AG04450 (cell line): ENCODE results near the gene TGM2. TPM values are rescaled to one million over a fixed set of nuclear protein-coding genes. Genes with fewer than 3 reads are reported as not detected.

Experiments
- CTCF ChIA-PET: fragments of 300-600, 350-600 bp; formaldehyde crosslinking; extraction: SDS; loops from one replicate; lab custom pipeline; 2022; ENCODE audit warnings: antibody characterized with exemption, inconsistent platforms; lab: Charles Lee
- POLR2A ChIA-PET: fragments of 350-600 bp; formaldehyde crosslinking; extraction: SDS; loops from one replicate; lab custom pipeline; 2021; ENCODE audit warnings: antibody characterized with exemption, inconsistent platforms; lab: Yijun Ruan, JAX
- DNase-seq: peaks from one replicate; pipeline ENCODE4 v3.0.0-alpha.2; 2011; ENCODE audit warnings: low read depth, low spot score
- H3K27ac ChIP-seq: one replicate; pipeline ENCODE4 v1.5.1; 2012; ENCODE audit warnings: low read depth, low read length, control low read depth
- H3K27me3 ChIP-seq: one replicate; pipeline ENCODE4 v1.6.0; 2012; ENCODE audit warnings: low read length; ENCODE audit not compliant: control insufficient read depth, insufficient read depth
- H3K4me3 ChIP-seq: 2 replicates; pipeline ENCODE4 v1.5.1; 2011; ENCODE audit warnings: mild to moderate bottlenecking, low read depth, low read length, control low read depth
- H3K9me3 ChIP-seq: 2 replicates; pipeline ENCODE4 v1.5.1; 2012; ENCODE audit warnings: low read length; ENCODE audit not compliant: control insufficient read depth, insufficient read depth
- CTCF ChIP-seq: IDR thresholded peaks from 2 replicates; pipeline ENCODE4 v1.5.1; 2011; ENCODE audit warnings: low read depth, low read length, control low read depth, inconsistent platforms
- polyA plus RNA-seq: library from polyadenylated mRNA; depleted of rRNA; stranded (reverse); fragments of >200 nt; gene quantifications from 2 replicates; pipeline ENCODE4 v1.2.3, GENCODE V29; 2011

The TGM2 gene
- polyA plus RNA-seq, 1 experiment: 326 TPM

- Histone ChIP-seq H3K27me3 (no peaks in the 10 kb centered on the region), H3K9me3 (no peaks in the 10 kb centered on the region), H3K27ac (no peak overlapping the region), H3K4me3 (no peak overlapping the region)
- POLR2A ChIA-PET: interaction anchor here (1.3 kb wide), 1 partner anchor 14 kb away, joined by 4 read pairs; no protein-coding TSS in a partner anchor
- TF ChIP-seq CTCF: peak; percentile 18; the same call in 1 of the 2 replicates
- CTCF ChIA-PET: interaction anchor here (1.6 kb wide), 1 partner anchor 108 kb away, joined by 7 read pairs; no protein-coding TSS in a partner anchor
- no peak for DNase-seq
Observed at GRCh38 chr20:38113401-38114325, 51.4 kb downstream of the TGM2 start.

- ChIA-PET CTCF (interaction anchor here (0.7 to 1.6 kb wide), 2 partner anchors 27 to 108 kb away, joined by 3 to 7 read pairs; no protein-coding TSS in a partner anchor), POLR2A (interaction anchor here (1.1 kb wide), 1 partner anchor 28 kb away, joined by 3 read pairs; no protein-coding TSS in a partner anchor)
- Histone ChIP-seq H3K4me3 (no peak overlapping the region), H3K9me3 (no peaks in the 10 kb centered on the region), H3K27me3 (no peaks in the 10 kb centered on the region), H3K27ac (no peak overlapping the region)
- no peak for DNase-seq
- no peak for TF ChIP-seq CTCF
Observed at GRCh38 chr20:38112930-38113294, 52.2 kb downstream of the TGM2 start.

- Histone ChIP-seq H3K27ac (no peak overlapping the region), H3K9me3 (no peaks in the 10 kb centered on the region), H3K4me3 (no peak overlapping the region), H3K27me3 (no peaks in the 10 kb centered on the region)
- TF ChIP-seq CTCF: no peak
- CTCF ChIA-PET: interaction anchor here (0.7 kb wide), 1 partner anchor 27 kb away, joined by 3 read pairs; no protein-coding TSS in a partner anchor
- POLR2A ChIA-PET: interaction anchor here (1.1 kb wide), 1 partner anchor 28 kb away, joined by 3 read pairs; no protein-coding TSS in a partner anchor
- DNase-seq: no peak
Observed at GRCh38 chr20:38112261-38112929, 52.7 kb downstream of the TGM2 start.

- no peak for DNase-seq
- CTCF ChIA-PET: interaction anchor here (1.7 kb wide), 1 partner anchor 54 kb away, joined by 7 read pairs; no protein-coding TSS in a partner anchor
- no peak overlapping the region for H3K27ac ChIP-seq
- H3K27me3 ChIP-seq: no peaks in the 10 kb centered on the region
- H3K9me3 ChIP-seq: no peaks in the 10 kb centered on the region
- TF ChIP-seq CTCF: no peak
- POLR2A ChIA-PET: interaction anchor here (1.1 kb wide), 1 partner anchor 27 kb away, joined by 3 read pairs; no protein-coding TSS in a partner anchor
- no peak overlapping the region for H3K4me3 ChIP-seq
Observed at GRCh38 chr20:38111366-38112232, 53.5 kb downstream of the TGM2 start.
